SK-N-SH (cell line): Measurements from ENCODE around the gene PABPC5. TPM values are rescaled to one million over a fixed set of nuclear protein-coding genes. Genes with fewer than 3 reads are reported as not detected.

Source experiments
- CTCF ChIA-PET: fragments of 300-600, 350-600 bp; formaldehyde crosslinking; extraction: SDS; loops from one replicate; lab custom pipeline; 2021; lab: Yijun Ruan, JAX
- POLR2A ChIA-PET: fragments of 350-600 bp; sonication (Branson Sonifier 250); formaldehyde crosslinking; extraction: SDS; loops from one replicate; lab custom pipeline; 2020; ENCODE audit warnings: antibody characterized with exemption, inconsistent platforms; lab: Yijun Ruan, JAX
- DNase-seq: peaks from one replicate; pipeline ENCODE4 v3.0.0; 2012
- H2AFZ ChIP-seq: fragments of 200-600 bp; sonication (generic); 2 replicates; pipeline ENCODE4 v1.8.1; 2016; ENCODE audit warnings: antibody characterized with exemption, mild to moderate bottlenecking, low read depth
- H3F3A ChIP-seq: fragments of 200-600 bp; sonication (generic); replicated peaks from 2 replicates; pipeline ENCODE3; 2016; ENCODE audit warnings: antibody characterized with exemption, mild to moderate bottlenecking; ENCODE audit not compliant: insufficient read depth
- H3K27ac ChIP-seq, 2 experiments: fragments of 200-500 bp in 1 of 2; fragments of 200-600 bp in 1 of 2; sonication (Bioruptor generic) in 1 of 2; sonication (generic), shearing (Covaris generic) in 1 of 2; 2 replicates each; pipeline versions ENCODE4 v1.5.1 to v1.6.1; 2014 to 2016; ENCODE audit warnings: low read depth in 2 of 2, inconsistent platforms in 1 of 2, low read length in 1 of 2, mild to moderate bottlenecking in 1 of 2, mixed read lengths in 1 of 2
- H3K27me3 ChIP-seq: fragments of 200-600 bp; sonication (generic), shearing (Covaris generic); 2 replicates; pipeline ENCODE4 v1.6.1; 2016; ENCODE audit warnings: mixed run types; ENCODE audit not compliant: insufficient read depth
- H3K36me3 ChIP-seq, 2 experiments: fragments of 200-500 bp in 1 of 2; fragments of 200-600 bp in 1 of 2; sonication (Bioruptor generic) in 1 of 2; sonication (generic) in 1 of 2; replicated peaks in 1 of 2; 2 replicates each; pipeline versions ENCODE3 to v1.5.1; 2014 to 2016; ENCODE audit warnings: low read length in 1 of 2, mild to moderate bottlenecking in 1 of 2; ENCODE audit not compliant: insufficient read depth in 2 of 2, control insufficient read depth in 1 of 2
- H3K4me1 ChIP-seq, 2 experiments: fragments of 200-500 bp in 1 of 2; fragments of 200-600 bp in 1 of 2; sonication (Bioruptor generic) in 1 of 2; sonication (generic), shearing (Covaris generic) in 1 of 2; 2 replicates each; pipeline versions ENCODE4 v1.5.1 to v1.6.1; 2014 to 2016; ENCODE audit warnings: low read depth in 1 of 2, low read length in 1 of 2, mixed run types in 1 of 2; ENCODE audit not compliant: insufficient read depth in 2 of 2, control insufficient read depth in 1 of 2
- H3K4me2 ChIP-seq: fragments of 200-600 bp; sonication (generic), shearing (Covaris generic); 2 replicates; pipeline ENCODE4 v1.6.1; 2017; ENCODE audit warnings: mixed run types
- H3K4me3 ChIP-seq, 2 experiments: fragments of 200-500 bp in 1 of 2; fragments of 200-600 bp in 1 of 2; sonication (Bioruptor generic) in 1 of 2; sonication (generic), shearing (Covaris generic) in 1 of 2; 2 replicates each; pipeline versions ENCODE4 v1.5.1 to v1.8.1; 2014 to 2016; ENCODE audit warnings: low read depth in 2 of 2, inconsistent platforms in 1 of 2, low read length in 1 of 2, mild to moderate bottlenecking in 1 of 2, mixed read lengths in 1 of 2, moderate library complexity in 1 of 2
- H3K79me2 ChIP-seq: fragments of 200-600 bp; sonication (generic); 2 replicates; pipeline ENCODE4 v1.8.1; 2017; ENCODE audit warnings: mild to moderate bottlenecking; ENCODE audit not compliant: insufficient read depth
- H3K9ac ChIP-seq: fragments of 200-600 bp; sonication (generic); 2 replicates; pipeline ENCODE4 v1.6.1; 2017; ENCODE audit warnings: mixed run types
- H3K9me2 ChIP-seq: fragments of 200-600 bp; sonication (generic); 2 replicates; pipeline ENCODE4 v1.6.1; 2017; ENCODE audit warnings: mixed run types
- H3K9me3 ChIP-seq: fragments of 200-600 bp; sonication (generic); 2 replicates; pipeline ENCODE4 v1.6.1; 2017; ENCODE audit warnings: mixed run types, mild to moderate bottlenecking, moderate library complexity
- H4K20me1 ChIP-seq: fragments of 200-600 bp; sonication (generic); 2 replicates; pipeline ENCODE4 v1.6.1; 2017; ENCODE audit warnings: mild to moderate bottlenecking, mixed run types; ENCODE audit not compliant: insufficient read depth
- CHD2 ChIP-seq: fragments of 150-350 bp; IDR thresholded peaks from 2 replicates; pipeline ENCODE4 v1.6.1; 2018; ENCODE audit warnings: low read length; ENCODE audit not compliant: partially characterized antibody
- CTCF ChIP-seq: fragments of 200-600 bp; sonication (generic); IDR thresholded peaks from 2 replicates; pipeline ENCODE4 v1.6.1; 2017; ENCODE audit warnings: antibody characterized with exemption, mild to moderate bottlenecking, moderate library complexity
- EZH2phosphoT487 ChIP-seq: fragments of 200-600 bp; sonication (generic); IDR thresholded peaks from 2 replicates; pipeline ENCODE4 v1.6.1; 2017; ENCODE audit warnings: low read depth, mixed run types, mild to moderate bottlenecking, antibody characterized with exemption, moderate library complexity, borderline replicate concordance
- FOSL2 ChIP-seq: IDR thresholded peaks from 2 replicates; pipeline ENCODE4 v1.4.0; 2012; ENCODE audit warnings: low read depth, mild to moderate bottlenecking, moderate library complexity, borderline replicate concordance
- FOXJ3 ChIP-seq: sonication (generic); formaldehyde crosslinking; IDR thresholded peaks from 2 replicates; pipeline ENCODE4 v1.5.1; 2020; ENCODE audit warnings: mild to moderate bottlenecking, missing genetic modification reagents
- FOXM1 ChIP-seq: IDR thresholded peaks from 2 replicates; pipeline ENCODE4 v1.4.0; 2012; ENCODE audit warnings: low read depth, mild to moderate bottlenecking
- GABPA ChIP-seq: IDR thresholded peaks from 2 replicates; pipeline ENCODE4 v1.4.0; 2012; ENCODE audit warnings: low read depth, mild to moderate bottlenecking
- JUND ChIP-seq: IDR thresholded peaks from 2 replicates; pipeline ENCODE4 v1.4.0; 2012
- MAX ChIP-seq: IDR thresholded peaks from 2 replicates; pipeline ENCODE4 v1.4.0; 2012; ENCODE audit warnings: low read depth
- MXI1 ChIP-seq: IDR thresholded peaks from 2 replicates; pipeline ENCODE4 v1.6.1; 2012; ENCODE audit warnings: mild to moderate bottlenecking, low read depth, low read length, improper control_type of control experiment
- NFIC ChIP-seq: IDR thresholded peaks from 2 replicates; pipeline ENCODE4 v1.4.0; 2012; ENCODE audit warnings: borderline replicate concordance
- RCOR1 ChIP-seq: fragments of 150-350 bp; IDR thresholded peaks from 2 replicates; pipeline ENCODE4 v1.6.1; 2017; ENCODE audit warnings: antibody characterized with exemption, low read length
- REST ChIP-seq: IDR thresholded peaks from 2 replicates; pipeline ENCODE4 v1.6.1; 2012; ENCODE audit warnings: mild to moderate bottlenecking, low read depth, low read length, moderate library complexity
- RFX5 ChIP-seq: IDR thresholded peaks from 2 replicates; pipeline ENCODE4 v1.6.1; 2012; ENCODE audit warnings: mild to moderate bottlenecking, improper control_type of control experiment, low read length
- TCF12 ChIP-seq: IDR thresholded peaks from 2 replicates; pipeline ENCODE4 v1.4.0; 2012
- TEAD4 ChIP-seq: IDR thresholded peaks from 2 replicates; pipeline ENCODE4 v1.4.0; 2012; ENCODE audit warnings: mild to moderate bottlenecking, borderline replicate concordance; ENCODE audit not compliant: insufficient read depth
- USF2 ChIP-seq: fragments of 150-350 bp; IDR thresholded peaks from 2 replicates; pipeline ENCODE4 v1.6.1; 2017; ENCODE audit warnings: antibody characterized with exemption, low read length, low read depth, borderline replicate concordance
- WGBS: methylation state at CpG from one replicate; pipeline ENCODE4 v1.1.6; 2017; ENCODE audit warnings: low lambda C conversion rate; 5-methylcytosine and 5-hydroxymethylcytosine counted together
- polyA plus RNA-seq, 3 experiments: library from polyadenylated mRNA; depleted of rRNA; stranded (reverse); fragments of >200 nt; gene quantifications; 2 replicates each; pipeline ENCODE4 v1.2.3, GENCODE V29; 2012
- small RNA-seq, 7 experiments: library from RNA; depleted of rRNA; stranded (forward); fragments of <200 nt; gene quantifications; one replicate each; pipeline ENCODE3, GENCODE V24; 2012
- TF ChIP-seq, protein P1 (sequence below): IDR thresholded peaks from 2 replicates; pipeline ENCODE4; 2012

The PABPC5 gene
- polyA plus RNA-seq, 1 of the 3 experiments (the other 2 are of a cell fraction) = 0.31 TPM

GRCh38 chrX:91435395-91435794, 756 bp downstream of the PABPC5 start:
- H2AFZ ChIP-seq = peak overlapping the region; percentile 76
- peak overlapping the region; percentile 22 to 51; a peak in 3 of 4 replicates for H3K27ac ChIP-seq
- H3K4me2 ChIP-seq = peak overlapping the region; percentile 76
- ChIA-PET POLR2A (no interaction called here), CTCF (no interaction called here)
- H4K20me1 ChIP-seq = no peaks in the 10 kb centered on the region
- DNase-seq = peak; percentile 1
- H3K79me2 ChIP-seq = no peaks in the 10 kb centered on the region
- H3K4me3 ChIP-seq = peak overlapping the region; percentile 52 to 67
- H3K9ac ChIP-seq = peak overlapping the region; percentile 55
- no peaks in the 10 kb centered on the region for H3K36me3 ChIP-seq
- TF ChIP-seq RCOR1 (no peak), JUND (no peak), EZH2phosphoT487 (no peak), USF2 (no peak), RFX5 (no peak), TEAD4 (no peak), TCF12 (no peak), GABPA (no peak), MXI1 (no peak), CTCF (no peak), MAX (no peak), REST (no peak), CHD2 (no peak), FOSL2 (no peak), FOXM1 (no peak), FOXJ3 (CRISPR knock-in tag) (no peak), NFIC (no peak)
- TF ChIP-seq, protein P1, sequence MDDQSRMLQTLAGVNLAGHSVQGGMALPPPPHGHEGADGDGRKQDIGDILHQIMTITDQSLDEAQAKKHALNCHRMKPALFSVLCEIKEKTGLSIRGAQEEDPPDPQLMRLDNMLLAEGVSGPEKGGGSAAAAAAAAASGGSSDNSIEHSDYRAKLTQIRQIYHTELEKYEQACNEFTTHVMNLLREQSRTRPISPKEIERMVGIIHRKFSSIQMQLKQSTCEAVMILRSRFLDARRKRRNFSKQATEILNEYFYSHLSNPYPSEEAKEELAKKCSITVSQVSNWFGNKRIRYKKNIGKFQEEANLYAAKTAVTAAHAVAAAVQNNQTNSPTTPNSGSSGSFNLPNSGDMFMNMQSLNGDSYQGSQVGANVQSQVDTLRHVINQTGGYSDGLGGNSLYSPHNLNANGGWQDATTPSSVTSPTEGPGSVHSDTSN = no peak
- no peaks in the 10 kb centered on the region for H3K9me3 ChIP-seq
- WGBS = 8% methylated on average over 14 of the region's 14 CpGs
- H3K4me1 ChIP-seq = peaks cover 0 to 3% of the 10 kb centered on the region in 2 experiments; a peak in 1 of 4 replicates
- no peaks in the 10 kb centered on the region for H3F3A ChIP-seq
- peaks cover 4% of the 10 kb centered on the region; the same call in 1 of the 2 replicates for H3K9me2 ChIP-seq
- H3K27me3 ChIP-seq = no peaks in the 10 kb centered on the region; the same call in 1 of the 2 replicates

Small RNA genes lying within 50 kb of the gene (small RNA-seq; reads per million reads assigned to genes)
- 0 reads per million in 7 experiments for gene AL662874.1
